Tibial nerve (tissue), 4 donors: ENCODE results near the gene TOM1L2.

Source experiments
- EP300 ChIP-seq, 2 donors: sonication (generic); formaldehyde crosslinking; IDR thresholded peaks; one replicate each; pipeline ENCODE4 v1.6.1; 2017; ENCODE audit warnings: antibody characterized with exemption in 2 of 2, mild to moderate bottlenecking in 1 of 2
- POLR2A ChIP-seq, 2 donors: fragments of 450-650 bp; IDR thresholded peaks; one replicate each; pipeline ENCODE4 v1.6.1; 2017; ENCODE audit warnings: antibody characterized with exemption in 2 of 2, mild to moderate bottlenecking in 2 of 2, moderate library complexity in 2 of 2
- TF ChIP-seq, protein P1 (sequence below), 5 experiments: fragments of 200-600 bp in 3 of 5; fragments of 450-650 bp in 2 of 5; sonication (generic) in 3 of 5; IDR thresholded peaks; one replicate each; pipeline ENCODE4 v1.5.1; 2016 to 2019; ENCODE audit warnings: antibody characterized with exemption in 5 of 5, mild to moderate bottlenecking in 3 of 5, moderate library complexity in 2 of 5

DNA sequence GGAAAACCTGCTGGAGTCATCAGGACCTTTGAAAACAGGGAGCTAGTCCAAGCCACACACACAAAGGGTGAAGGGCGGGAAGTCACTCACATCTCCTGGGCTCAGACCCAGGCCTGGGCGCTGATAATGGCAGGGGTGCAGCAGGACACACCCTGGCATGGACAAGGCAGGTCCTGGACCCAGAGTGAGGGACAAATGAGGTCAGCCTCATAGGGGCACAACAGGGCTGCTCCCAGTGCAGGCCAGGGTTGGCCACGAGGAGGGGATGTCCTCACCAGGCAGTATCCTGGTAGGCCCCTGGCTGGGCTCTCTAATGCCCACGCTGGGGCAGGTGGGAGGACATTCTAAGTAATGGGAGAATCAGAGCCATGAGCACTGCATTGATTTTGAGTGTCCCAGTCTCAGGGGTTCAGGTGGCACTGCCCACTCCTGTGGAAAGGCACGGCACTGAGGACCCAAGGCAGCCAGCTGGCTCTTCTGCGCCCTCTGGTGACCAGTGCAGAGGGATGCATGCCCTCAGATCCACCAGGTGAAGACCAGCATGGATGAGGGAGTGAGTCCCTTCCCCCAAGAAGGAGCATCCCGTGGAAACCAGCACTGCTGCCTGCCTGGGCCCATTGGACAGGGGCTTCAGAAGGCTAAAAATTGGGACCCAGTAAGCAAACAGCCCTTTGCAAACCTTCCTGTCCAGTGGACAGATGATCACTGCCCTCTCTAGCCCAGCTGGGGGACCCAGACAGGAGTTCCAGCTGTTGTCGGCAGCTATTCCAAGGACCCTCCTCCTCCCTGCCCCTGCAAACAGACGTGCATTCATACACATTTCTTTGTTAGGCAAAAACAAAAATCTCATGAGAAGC is 112.1 kb downstream of the TOM1L2 start:
- TF ChIP-seq POLR2A (IDR thresholded peaks at IDR 0.05) (no peak), EP300 (IDR thresholded peaks at IDR 0.05) (peak in 1 of 2 donors; percentile 62)
- TF ChIP-seq, protein P1, sequence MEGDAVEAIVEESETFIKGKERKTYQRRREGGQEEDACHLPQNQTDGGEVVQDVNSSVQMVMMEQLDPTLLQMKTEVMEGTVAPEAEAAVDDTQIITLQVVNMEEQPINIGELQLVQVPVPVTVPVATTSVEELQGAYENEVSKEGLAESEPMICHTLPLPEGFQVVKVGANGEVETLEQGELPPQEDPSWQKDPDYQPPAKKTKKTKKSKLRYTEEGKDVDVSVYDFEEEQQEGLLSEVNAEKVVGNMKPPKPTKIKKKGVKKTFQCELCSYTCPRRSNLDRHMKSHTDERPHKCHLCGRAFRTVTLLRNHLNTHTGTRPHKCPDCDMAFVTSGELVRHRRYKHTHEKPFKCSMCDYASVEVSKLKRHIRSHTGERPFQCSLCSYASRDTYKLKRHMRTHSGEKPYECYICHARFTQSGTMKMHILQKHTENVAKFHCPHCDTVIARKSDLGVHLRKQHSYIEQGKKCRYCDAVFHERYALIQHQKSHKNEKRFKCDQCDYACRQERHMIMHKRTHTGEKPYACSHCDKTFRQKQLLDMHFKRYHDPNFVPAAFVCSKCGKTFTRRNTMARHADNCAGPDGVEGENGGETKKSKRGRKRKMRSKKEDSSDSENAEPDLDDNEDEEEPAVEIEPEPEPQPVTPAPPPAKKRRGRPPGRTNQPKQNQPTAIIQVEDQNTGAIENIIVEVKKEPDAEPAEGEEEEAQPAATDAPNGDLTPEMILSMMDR (IDR thresholded peaks at IDR 0.05), result peak; percentile 91 to 99 (median 96)
